Neutrophil (primary cell): ENCODE results near the gene FHOD3.

Experiments
- H3K27ac ChIP-seq: fragments of 200-600 bp; sonication (generic); 2 replicates; pipeline ENCODE4 v1.5.1; 2016; ENCODE audit warnings: mild to moderate bottlenecking, moderate library complexity
- H3K27me3 ChIP-seq: fragments of 200-600 bp; sonication (generic); 2 replicates; pipeline ENCODE4 v1.6.0; 2016; ENCODE audit warnings: mild to moderate bottlenecking
- H3K36me3 ChIP-seq: fragments of 200-600 bp; sonication (generic); 2 replicates; pipeline ENCODE4 v1.5.1; 2017
- H3K4me1 ChIP-seq, 2 experiments: fragments of 200-600 bp in 1 of 2; sonication (generic) in 1 of 2; 1 replicate in 1 of 2; 2 replicates in 1 of 2; pipeline versions ENCODE4 v1.5.1 to v1.6.1; 2013 to 2016; ENCODE audit warnings: low read depth in 1 of 2, low read length in 1 of 2, mild to moderate bottlenecking in 1 of 2, moderate library complexity in 1 of 2; ENCODE audit not compliant: control insufficient read depth in 1 of 2, insufficient read depth in 1 of 2
- H3K4me3 ChIP-seq, 2 experiments: fragments of 200-600 bp in 1 of 2; sonication (generic) in 1 of 2; 1 replicate in 1 of 2; 2 replicates in 1 of 2; pipeline ENCODE4 v1.5.1; 2013 to 2016; ENCODE audit warnings: low read depth in 1 of 2, low read length in 1 of 2, mild to moderate bottlenecking in 1 of 2, moderate library complexity in 1 of 2
- H3K9me3 ChIP-seq: fragments of 200-600 bp; sonication (generic); 2 replicates; pipeline ENCODE4 v1.5.1; 2016
- CTCF ChIP-seq: fragments of 200-600 bp; sonication (generic); IDR thresholded peaks from 2 replicates; pipeline ENCODE4 v1.5.1; 2016; ENCODE audit warnings: antibody characterized with exemption

Gene FHOD3

GRCh38 chr18:36734596-36734995, 437.1 kb downstream of the FHOD3 start:
- Histone ChIP-seq H3K36me3 (no peaks in the 10 kb centered on the region), H3K27ac (no peak overlapping the region), H3K27me3 (no peaks in the 10 kb centered on the region), H3K4me3 (no peak overlapping the region), H3K4me1 (no peaks in the 10 kb centered on the region), H3K9me3 (no peaks in the 10 kb centered on the region)
- no peak for TF ChIP-seq CTCF

- Histone ChIP-seq H3K36me3 (no peaks in the 10 kb centered on the region), H3K9me3 (no peaks in the 10 kb centered on the region), H3K27me3 (no peaks in the 10 kb centered on the region), H3K4me3 (no peak overlapping the region), H3K4me1 (no peaks in the 10 kb centered on the region), H3K27ac (no peak overlapping the region)
- TF ChIP-seq CTCF: no peak
Measured at GRCh38 chr18:36735130-36735529, 437.6 kb downstream of the FHOD3 start.

- no peaks in the 10 kb centered on the region for H3K27me3 ChIP-seq
Measured at GRCh38 chr18:36736094-36736493, 438.6 kb downstream of the FHOD3 start.

GRCh38 chr18:36737316-36737715, 439.8 kb downstream of the FHOD3 start:
- Histone ChIP-seq H3K27me3 (no peaks in the 10 kb centered on the region), H3K4me1 (no peaks in the 10 kb centered on the region), H3K4me3 (no peak overlapping the region), H3K27ac (no peak overlapping the region), H3K36me3 (no peaks in the 10 kb centered on the region), H3K9me3 (no peaks in the 10 kb centered on the region)
- TF ChIP-seq CTCF: no peak

More at GRCh38 chr18:36736094-36736493, 438.6 kb downstream of the FHOD3 start:
- Histone ChIP-seq H3K4me1 (no peaks in the 10 kb centered on the region), H3K27ac (no peak overlapping the region), H3K4me3 (no peak overlapping the region), H3K36me3 (no peaks in the 10 kb centered on the region), H3K9me3 (no peaks in the 10 kb centered on the region)
- TF ChIP-seq CTCF: no peak

GRCh38 chr18:36744261-36744876, 446.9 kb downstream of the FHOD3 start:
- Histone ChIP-seq H3K4me1 (no peaks in the 10 kb centered on the region), H3K27me3 (no peaks in the 10 kb centered on the region), H3K36me3 (no peaks in the 10 kb centered on the region), H3K27ac (no peak overlapping the region), H3K4me3 (no peak overlapping the region), H3K9me3 (no peaks in the 10 kb centered on the region)
- no peak for TF ChIP-seq CTCF
